IPS-18c (cell line): ENCODE results near the gene RCHY1.
A peak's percentile ranks its signal among the peaks of the same experiment; 100 is the strongest.
"Not testable (repeated sequence)": the region's sequence is repeated elsewhere in the genome, so short reads cannot be mapped to it uniquely, and the experiment has no call there.

ENCODE experiments used
- H3K4me3 ChIP-seq: 2 replicates; pipeline ENCODE4 v1.7.0; 2013; ENCODE audit warnings: low read depth, mild to moderate bottlenecking, low read length, moderate library complexity; ENCODE audit not compliant: insufficient read depth
- H3K9me3 ChIP-seq: one replicate; pipeline ENCODE4 v1.6.1; 2013; ENCODE audit warnings: mild to moderate bottlenecking, low read length, moderate library complexity; ENCODE audit not compliant: control insufficient read depth, insufficient read depth

The RCHY1 gene

DNA sequence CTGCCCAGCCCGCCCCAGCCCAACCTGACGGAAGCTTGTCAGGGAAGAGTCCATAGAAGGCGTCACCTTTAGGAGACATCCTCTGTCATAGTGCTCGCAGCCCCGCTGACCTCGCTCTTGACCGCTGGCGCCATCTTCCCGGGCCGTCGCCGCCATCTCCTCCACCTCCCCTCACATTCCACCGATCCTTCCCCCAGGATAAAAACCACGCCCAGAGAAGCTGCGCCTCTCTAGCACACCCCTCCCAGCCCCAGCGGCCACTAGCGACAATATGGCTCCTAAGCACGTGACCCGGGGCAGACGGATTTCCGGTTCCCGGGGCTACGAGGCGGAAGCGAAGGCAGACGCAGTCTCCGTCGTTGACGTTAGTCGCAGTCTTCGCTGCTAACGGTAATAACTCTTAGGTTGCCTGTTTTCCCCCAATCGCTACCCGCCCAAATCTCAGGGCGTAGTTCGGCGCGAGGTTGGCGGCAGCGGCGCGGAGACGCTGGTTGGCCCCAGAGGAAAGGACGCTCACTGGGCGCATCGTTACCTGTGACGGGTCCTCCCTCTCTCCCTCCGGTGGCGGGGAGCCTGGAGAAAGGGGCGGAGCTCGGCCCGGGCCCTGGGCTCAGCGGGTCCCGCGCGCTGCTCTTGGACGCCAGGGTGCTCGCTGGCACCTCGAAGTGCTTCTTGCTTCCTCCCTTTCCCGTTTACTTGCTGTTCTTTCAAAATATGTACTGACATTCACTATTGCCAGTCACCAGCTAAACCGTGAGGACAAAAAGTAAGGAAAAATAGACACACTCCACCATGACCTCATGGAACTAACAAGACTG, at the start of gene RCHY1, which contains the start of gene THAP6:
TSS of gene RCHY1 (minus strand) at position 273 of the 818 bp plus-strand sequence. CDS start at position 156, 117 bp downstream.
TSS of gene THAP6 (plus strand) at position 343 of the 818 bp plus-strand sequence. CDS start 980 bp downstream, outside the sequence.
- peak within 1 kb of the TSS; percentile 98 for H3K4me3 ChIP-seq
- H3K9me3 ChIP-seq: no peaks in the 10 kb centered on the region

DNA sequence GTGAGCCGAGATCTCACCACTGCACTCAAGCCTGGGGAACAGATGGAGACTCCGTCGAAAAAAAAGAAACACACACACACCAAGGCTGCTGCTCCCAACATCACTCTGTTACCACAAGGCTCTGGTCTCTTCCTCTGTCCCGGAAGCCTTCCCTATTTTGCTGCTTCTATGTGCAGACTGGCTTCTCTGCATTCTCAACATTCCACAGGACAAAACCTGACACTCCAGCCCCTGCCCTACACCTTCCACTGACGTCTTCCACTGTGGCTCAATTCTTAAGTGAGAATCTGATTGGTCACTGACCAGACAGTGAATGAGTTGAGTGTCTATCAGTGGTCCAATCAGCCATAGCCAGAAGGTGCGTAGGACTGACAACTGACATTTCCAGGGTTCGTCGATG, 47.6 kb upstream of the RCHY1 start:
- no peak overlapping the region for H3K4me3 ChIP-seq
- H3K9me3 ChIP-seq: no peaks in the 10 kb centered on the region

DNA sequence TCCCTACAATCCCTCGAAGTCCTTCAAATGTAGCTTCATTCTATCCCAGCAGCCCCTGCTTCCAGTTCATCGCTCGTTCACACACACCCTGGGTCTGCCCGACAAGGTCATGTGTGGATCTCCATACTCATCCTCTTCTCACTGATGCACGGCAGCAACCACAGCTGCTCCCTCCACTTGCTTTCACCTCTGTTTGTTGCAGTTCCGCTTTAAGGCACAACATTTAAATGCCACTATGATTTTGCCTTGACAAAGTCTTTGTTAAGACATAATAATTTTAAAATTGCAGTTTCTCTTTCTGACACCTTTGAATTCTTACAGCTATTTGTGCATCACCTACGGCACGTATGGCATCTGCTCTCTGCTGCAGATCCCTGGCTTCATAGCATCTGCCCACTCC, 43.5 kb upstream of the RCHY1 start:
- Histone ChIP-seq H3K9me3 (no peaks in the 10 kb centered on the region), H3K4me3 (no peak overlapping the region)

DNA sequence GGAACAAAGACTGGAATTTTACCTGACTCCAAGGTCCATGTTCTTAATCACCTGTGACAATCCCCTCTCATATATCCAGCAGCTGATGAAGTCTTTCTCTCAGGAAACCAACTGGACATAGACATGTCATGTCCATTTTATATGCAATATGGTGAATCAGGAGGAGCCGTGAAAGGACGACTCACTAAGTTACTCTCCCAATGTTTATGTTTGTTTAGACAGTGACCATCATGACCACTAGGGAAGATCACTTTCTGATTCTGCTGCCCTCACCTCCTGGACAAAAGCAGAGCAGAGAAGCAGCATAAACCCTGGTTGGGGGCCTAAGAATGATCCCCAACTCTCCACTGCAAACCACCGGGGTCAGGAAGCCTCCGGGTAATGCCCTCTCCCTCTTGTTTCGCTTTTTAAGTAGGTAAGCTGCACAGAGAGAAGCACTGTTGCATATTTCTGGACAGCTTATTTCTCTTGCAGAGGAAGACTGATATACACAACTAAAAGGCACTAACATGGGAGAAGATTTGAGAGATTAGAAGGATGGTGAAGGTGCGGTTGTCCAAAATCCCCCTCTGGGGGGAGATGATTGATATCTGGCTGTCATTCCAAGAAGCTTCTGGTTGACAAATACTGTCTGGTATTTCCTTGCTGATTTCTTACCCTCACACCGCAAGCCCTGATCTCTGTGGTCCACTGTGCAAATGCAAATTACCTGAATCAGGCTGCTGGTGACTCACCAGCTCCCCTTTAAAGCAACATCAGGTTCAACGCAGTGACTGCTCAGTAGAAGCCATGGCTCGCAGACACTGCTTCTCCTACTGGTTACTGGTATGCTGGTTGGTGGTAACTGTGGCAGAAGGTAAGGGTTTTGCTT, 41.3 kb upstream of the RCHY1 start, which contains the start of gene ODAPH:
TSS of gene ODAPH (plus strand) at position 773 of the 871 bp plus-strand sequence. CDS start at position 790, 17 bp downstream.
- Histone ChIP-seq H3K9me3 (no peaks in the 10 kb centered on the region), H3K4me3 (no peak within 1 kb of the TSS)

DNA sequence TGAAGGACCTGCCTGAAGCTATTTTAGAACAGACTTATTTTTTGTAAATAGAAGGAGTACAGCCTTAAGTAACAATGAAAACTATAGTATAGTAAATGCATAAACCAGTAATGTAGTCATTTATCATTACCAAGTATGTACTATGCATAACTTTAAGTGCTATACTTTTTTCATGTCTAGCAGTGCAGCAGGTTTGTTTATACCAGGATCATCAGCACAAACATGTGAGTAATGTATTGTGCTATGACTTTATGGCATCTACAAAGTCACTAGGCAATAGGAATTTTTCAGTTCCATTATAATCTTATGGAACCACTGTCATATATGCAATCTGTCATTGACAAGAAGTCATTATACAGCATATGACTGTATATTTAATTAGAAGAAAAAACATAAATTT, 38.2 kb upstream of the RCHY1 start:
- Histone ChIP-seq H3K4me3 (no peak overlapping the region), H3K9me3 (no peaks in the 10 kb centered on the region)

DNA sequence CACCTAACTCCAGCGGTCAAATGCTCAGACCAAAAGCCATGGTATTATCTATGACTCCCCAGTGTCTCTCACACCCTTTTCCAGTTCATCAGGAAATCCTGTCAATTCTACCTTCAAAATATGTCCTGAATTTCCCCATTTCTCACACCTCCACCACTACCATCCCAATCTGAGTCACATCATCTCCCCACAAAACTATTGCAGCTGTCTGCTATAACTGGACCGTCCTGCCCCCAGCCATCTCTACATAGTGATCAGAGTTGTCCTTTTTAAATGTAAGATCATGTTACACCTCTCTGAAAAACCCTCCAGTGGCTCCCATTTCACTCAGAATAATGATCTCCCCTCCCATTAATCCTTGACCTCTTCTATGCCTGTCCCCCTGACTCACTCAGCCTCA, 34.8 kb upstream of the RCHY1 start:
- Histone ChIP-seq H3K4me3 (no peak overlapping the region), H3K9me3 (no peaks in the 10 kb centered on the region)

DNA sequence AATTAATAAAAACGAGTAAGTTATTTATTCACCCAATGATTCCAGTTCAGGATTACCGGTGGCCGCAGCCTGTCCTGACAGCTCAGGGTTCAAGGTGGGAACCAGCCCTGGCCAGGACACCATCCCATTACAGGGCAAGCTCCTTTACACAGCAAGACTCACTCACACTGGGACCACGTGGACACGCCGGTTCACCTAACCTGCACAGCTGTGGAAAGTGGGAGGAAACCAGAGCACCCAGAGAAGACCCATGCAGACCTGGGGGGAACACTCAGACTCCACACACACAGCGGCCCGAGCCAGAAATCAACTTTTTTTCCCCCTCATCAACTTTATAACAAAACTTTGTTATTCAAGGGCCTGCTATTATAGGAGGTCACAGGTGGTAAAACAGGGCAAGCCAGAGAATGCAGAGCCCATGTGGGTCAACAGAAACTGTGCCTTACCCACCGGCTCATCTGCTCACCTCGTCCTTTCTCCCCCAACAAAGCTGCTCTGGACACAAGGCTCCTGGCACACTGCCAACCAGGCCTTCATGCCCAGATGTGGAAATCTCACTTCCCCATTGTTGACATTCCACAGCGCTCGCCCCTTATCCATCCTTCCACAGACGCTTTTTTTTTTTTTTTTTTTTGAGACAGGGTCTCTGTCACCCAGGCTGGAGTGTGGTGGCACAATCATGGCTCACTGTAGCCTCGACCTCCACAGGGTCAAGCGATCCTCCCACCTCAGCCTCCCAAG, 33.6 kb upstream of the RCHY1 start:
- Histone ChIP-seq H3K4me3 (no peak overlapping the region), H3K9me3 (no peaks in the 10 kb centered on the region)

DNA sequence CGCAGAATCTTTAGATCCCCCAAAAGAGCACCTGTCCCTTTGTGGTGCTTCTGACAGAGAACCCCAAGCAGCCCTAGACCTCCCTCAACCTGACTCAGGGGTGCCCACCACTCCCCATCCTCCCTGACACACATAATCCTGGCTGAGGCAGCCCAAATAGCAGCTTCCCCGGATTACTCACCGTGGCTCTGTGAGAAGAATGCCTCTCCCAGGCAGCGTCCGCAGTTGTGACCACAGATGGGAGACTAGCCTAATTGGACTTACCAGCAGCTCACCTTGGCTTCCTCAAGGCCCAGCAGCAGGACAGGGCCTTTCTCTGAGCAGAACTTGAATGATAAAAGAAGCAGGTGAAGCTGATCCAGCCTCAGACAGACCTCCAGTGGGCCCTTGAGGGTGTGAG, 31.3 kb upstream of the RCHY1 start:
- Histone ChIP-seq H3K9me3 (no peaks in the 10 kb centered on the region), H3K4me3 (no peak overlapping the region)

DNA sequence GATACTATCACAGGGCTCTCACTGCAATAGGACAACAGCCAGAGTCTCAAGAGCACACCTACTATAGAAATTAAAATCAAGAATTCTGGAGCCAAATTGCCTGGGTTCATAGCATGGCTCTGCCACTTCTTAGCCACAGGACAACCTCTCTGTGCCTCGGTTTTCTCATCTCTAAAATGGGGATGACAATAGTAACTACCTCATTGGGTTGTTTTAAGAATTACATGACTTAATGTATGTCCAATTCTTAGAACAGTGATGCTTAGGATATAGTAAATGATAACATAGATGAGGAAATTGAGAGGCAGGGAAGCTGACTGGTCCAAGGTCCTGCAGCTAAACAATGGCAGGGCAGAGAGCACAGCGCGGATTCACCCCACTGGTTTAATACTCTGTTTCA, 30.7 kb upstream of the RCHY1 start:
- Histone ChIP-seq H3K9me3 (no peaks in the 10 kb centered on the region), H3K4me3 (no peak overlapping the region)

DNA sequence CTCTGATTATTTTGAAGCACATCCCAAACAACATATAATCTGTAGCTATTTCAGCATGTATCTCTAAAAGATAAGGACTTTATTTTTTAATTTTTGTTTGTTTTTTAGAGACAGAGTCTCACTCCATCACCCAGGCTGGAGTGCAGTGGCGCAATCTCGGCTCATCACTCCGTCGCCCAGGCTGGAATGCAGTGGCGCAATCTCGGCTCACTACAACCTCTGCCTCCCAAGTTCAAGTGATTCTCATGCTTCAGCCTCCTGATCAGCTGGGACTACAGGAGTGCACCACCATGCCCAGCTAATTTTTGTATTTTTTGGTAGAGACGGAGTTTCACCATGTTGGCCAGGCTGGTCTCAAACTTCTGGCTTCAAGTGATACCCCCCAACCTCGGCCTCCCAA, 30.0 kb upstream of the RCHY1 start:
- H3K9me3 ChIP-seq, H3K4me3 ChIP-seq: not testable (repeated sequence)

DNA sequence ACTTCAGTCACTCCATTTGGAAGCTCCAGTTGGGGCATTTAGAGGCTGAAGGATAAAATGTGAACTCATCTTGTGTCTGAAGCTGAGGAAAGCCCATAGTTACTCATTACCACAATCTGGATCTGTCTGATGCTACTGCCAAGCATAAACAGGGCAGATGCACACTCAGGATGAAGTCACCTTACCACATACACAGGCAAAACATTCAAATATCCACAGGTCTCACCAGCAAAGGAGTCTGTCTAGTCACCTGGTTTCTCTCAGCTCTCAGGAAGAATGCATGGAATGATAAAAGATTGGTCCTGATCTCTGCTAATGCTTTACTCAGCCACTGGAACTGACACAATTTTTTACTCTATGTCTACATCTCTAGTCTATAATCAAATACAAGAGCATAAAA, 28.6 kb upstream of the RCHY1 start:
- Histone ChIP-seq H3K4me3 (no peak overlapping the region), H3K9me3 (no peaks in the 10 kb centered on the region)

DNA sequence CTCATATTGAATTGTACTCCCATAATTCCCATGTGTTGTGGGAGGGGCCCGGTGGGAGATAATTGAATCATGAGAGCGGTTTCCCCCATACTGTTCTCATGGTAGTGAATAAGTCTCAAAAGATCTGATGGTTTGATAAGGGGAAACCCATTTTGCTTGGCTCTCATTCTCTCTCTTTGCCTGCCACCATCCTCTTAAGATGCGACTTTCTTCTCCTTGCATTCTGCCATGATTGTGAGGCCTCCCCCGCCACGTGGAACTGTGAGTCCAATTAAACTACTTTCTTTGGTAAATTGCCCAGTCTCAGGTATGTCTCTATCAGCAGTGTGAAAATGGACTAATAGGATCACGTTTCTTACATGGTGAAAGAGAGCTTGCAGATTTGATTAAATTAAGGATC, 23.1 kb upstream of the RCHY1 start:
- not testable (repeated sequence) for H3K4me3 ChIP-seq, H3K9me3 ChIP-seq

DNA sequence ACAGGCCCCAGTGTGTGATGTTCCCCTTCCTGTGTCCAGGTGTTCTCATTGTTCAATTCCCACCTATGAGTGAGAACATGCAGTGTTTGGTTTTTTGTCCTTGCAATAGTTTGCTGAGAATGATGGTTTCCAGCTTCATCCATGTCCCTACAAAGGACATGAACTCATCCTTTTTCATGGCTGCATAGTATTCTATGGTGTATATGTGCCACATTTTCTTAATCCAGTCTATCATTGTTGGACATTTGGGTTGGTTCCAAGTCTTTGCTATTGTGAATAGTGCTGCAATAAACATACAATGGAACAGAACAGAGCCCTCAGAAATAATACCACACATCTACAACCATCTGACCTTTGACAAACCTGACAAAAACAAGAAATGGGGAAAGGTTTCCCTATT, 19.7 kb upstream of the RCHY1 start:
- not testable (repeated sequence) for H3K4me3 ChIP-seq, H3K9me3 ChIP-seq

DNA sequence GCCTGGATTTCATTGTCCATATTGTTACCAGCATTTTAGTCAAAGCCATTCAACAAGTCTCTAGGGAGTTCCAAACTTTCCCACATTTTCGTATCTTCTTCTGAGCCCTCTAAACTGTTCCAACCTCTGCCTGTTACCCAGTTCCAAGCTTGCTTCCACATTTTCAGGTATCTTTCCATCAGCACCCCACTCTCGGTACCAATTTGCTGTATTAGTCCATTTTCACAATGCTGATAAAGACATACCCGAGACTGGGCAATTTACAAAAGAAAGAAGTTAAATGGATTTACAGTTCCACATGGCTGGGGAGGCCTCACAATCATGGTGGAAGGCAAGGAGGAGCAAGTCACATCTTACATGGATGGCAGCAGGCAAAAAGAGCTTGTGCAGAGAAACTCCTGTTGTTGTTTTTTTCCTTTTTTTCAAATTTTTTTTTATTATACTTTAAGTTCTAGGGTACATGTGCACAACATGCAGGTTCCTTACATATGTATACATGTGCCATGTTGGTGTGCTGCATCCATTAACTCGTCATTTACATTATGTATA, 19.2 kb upstream of the RCHY1 start:
- H3K9me3 ChIP-seq, H3K4me3 ChIP-seq: not testable (repeated sequence)

DNA sequence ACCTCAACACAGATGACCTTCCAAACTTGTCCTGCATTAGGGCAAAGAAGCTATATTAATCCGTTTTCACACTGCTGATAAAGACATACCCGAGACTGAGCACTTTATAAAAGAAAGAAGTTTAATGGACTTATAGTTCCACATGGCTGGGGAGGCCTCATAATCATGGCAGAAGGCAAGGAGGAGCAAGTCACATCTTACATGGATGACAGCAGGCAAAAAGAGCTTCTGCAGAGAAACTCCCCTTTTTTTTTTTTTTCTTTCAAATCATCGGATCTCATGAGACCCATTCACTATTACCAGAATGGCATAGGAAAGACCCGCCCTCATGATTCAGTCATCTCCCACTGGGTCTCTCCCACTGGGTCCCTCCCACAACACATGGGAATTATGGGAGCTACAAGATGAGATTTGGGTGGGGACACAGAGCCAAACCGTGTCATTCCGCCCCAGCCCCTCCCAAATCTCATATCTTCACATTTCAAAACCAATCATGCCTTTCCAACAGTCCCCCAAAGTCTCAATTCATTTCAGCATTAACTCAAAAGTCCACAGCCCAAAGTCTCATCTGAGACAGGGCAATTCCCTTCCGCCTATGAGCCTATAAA, 17.4 kb upstream of the RCHY1 start:
- H3K4me3 ChIP-seq, H3K9me3 ChIP-seq: not testable (repeated sequence)

DNA sequence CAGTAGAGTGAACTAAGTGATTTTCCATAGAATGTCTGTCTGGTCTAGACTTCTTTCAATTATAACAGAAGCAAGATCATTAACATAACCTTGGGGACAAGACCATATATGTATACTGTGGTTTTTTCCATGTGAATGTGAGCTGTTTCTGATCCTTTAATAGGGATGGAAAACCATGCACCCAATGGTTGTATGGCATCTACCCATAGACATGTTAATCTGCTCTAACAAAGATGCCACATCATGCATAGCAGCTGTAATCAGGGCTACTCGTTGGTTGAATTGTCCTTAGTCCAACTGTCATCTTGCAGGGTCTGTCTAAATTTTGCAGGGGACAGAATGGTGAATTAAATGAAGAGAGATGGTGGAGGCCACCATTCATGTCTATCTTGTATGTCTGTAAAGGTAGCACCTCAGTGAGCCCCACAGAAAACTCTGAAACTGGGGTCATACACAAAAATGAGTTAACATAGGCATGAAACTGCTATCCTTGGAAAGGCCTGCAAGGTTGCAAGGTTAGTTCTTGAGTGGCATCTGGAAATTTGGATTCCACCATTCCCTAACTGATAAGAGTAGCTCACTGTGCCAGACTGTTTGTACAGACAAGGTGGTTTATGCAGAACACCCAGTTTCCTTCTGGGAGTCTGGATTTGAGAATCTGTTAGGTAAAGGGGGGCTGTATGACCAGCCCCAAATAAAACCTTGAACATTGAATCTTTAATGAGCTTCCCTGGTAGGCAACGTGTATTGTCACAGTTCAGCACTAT, 16.5 kb upstream of the RCHY1 start:
- Histone ChIP-seq H3K9me3 (peaks cover 5% of the 10 kb centered on the region), H3K4me3 (no peak overlapping the region)
